Psoas muscle (tissue), 8 donors: ENCODE results near the gene PAK5. TPM values are rescaled to one million over a fixed set of nuclear protein-coding genes. Genes with fewer than 3 reads are reported as not detected.

Experiments used
- ATAC-seq, 4 donors: fragments of 200-7000 bp; cut with Tn5 transposase; one replicate each; pipeline ENCODE4 v1.9.1; 2020; ENCODE audit warnings: moderate library complexity in 3 of 4, mild to moderate bottlenecking in 2 of 4
- DNase-seq, 2 donors: peaks; one replicate each; pipeline ENCODE4 v3.0.0-alpha.2; 2020
- H3K27ac ChIP-seq: fragments of 200-600 bp; one replicate; pipeline ENCODE4 v1.8.0; 2022
- H3K27me3 ChIP-seq, 3 donors: fragments of 200-600 bp in 1 of 3; one replicate each; pipeline versions ENCODE4 v1.6.1 to v1.8.0; 2013 to 2022; ENCODE audit warnings: low read length in 2 of 3, mild to moderate bottlenecking in 2 of 3, moderate library complexity in 1 of 3; ENCODE audit not compliant: insufficient read depth in 3 of 3
- H3K36me3 ChIP-seq, 2 donors: fragments of 200-600 bp in 1 of 2; one replicate each; pipeline versions ENCODE4 v1.6.1 to v1.8.0; 2013 to 2022; ENCODE audit warnings: low read depth in 1 of 2, mild to moderate bottlenecking in 1 of 2, moderate library complexity in 1 of 2; ENCODE audit not compliant: insufficient read depth in 1 of 2
- H3K4me1 ChIP-seq: fragments of 200-600 bp; one replicate; pipeline ENCODE4 v1.8.0; 2022
- H3K4me3 ChIP-seq: fragments of 200-600 bp; one replicate; pipeline ENCODE4 v1.8.0; 2022; ENCODE audit warnings: mild to moderate bottlenecking
- H3K9me3 ChIP-seq: fragments of 200-600 bp; one replicate; pipeline ENCODE4 v1.8.0; 2022
- WGBS, 3 donors: extraction: QIAGEN DNeasy Blood & Tissue Kit; methylation state at CpG; one replicate each; pipeline versions ENCODE4 v1.1.6 to v1.1.7; 2013; 5-methylcytosine and 5-hydroxymethylcytosine counted together
- intact Hi-C, 2 donors: fragments of 100-400 bp; cut with DNase I; formaldehyde crosslinking; loops; one replicate each; pipeline versions ENCODE4 v1.11.0 to v1.14.2; 2022
- polyA plus RNA-seq, 3 donors: library from polyadenylated mRNA; stranded (reverse); fragments of 200-250 nt; gene quantifications; one replicate each; pipeline ENCODE4 v1.2.3, GENCODE V29; 2013
- total RNA-seq, 4 donors: library from RNA; stranded (reverse); fragmentation: NEBNext Ultra II Directional in 2 of 4; extraction: Animal tissue kit (Norgen Biotek cat#: 25700) in 2 of 4; gene quantifications; one replicate each; pipeline versions ENCODE4 v1.2.1 to v1.2.4, GENCODE V29; 2021 to 2023
- TF ChIP-seq, protein P1 (sequence below): fragments of 200-600 bp; IDR thresholded peaks from one replicate; pipeline ENCODE4 v1.8.0; 2022; ENCODE audit warnings: antibody characterized with exemption
- donor health status: healthy with polysubstance abuse.
- donor health status: DM: no; HTN: no; CAD: no; lungs with moderate emphysema.
- donor health status: Bipolar disorder and iron deficiency.
- donor health status: healthy.
- donor health status: DM: yes; HTN: yes; CAD: no.
- donor health status: DM: no; HTN: no; CAD: no.
- donor health status: DM: no; HTN: no; CAD: no.
- donor health status: DM: yes; HTN: yes; CAD: no.

Gene PAK5
- total and polyA plus RNA-seq, 7 donors: 0.01 TPM; not detected in 6

GRCh38 chr20:9602847-9603183 is 236.1 kb downstream of the PAK5 start:
- ATAC-seq: no peak
- no peak overlapping the region for H3K4me3 ChIP-seq
- peaks cover 0 to 12% (median 0%) of the 10 kb centered on the region in 3 donors for H3K27me3 ChIP-seq
- no peaks in the 10 kb centered on the region for H3K36me3 ChIP-seq
- no peak overlapping the region for H3K27ac ChIP-seq
- H3K9me3 ChIP-seq: no peaks in the 10 kb centered on the region
- H3K4me1 ChIP-seq: no peaks in the 10 kb centered on the region
- TF ChIP-seq, protein P1, sequence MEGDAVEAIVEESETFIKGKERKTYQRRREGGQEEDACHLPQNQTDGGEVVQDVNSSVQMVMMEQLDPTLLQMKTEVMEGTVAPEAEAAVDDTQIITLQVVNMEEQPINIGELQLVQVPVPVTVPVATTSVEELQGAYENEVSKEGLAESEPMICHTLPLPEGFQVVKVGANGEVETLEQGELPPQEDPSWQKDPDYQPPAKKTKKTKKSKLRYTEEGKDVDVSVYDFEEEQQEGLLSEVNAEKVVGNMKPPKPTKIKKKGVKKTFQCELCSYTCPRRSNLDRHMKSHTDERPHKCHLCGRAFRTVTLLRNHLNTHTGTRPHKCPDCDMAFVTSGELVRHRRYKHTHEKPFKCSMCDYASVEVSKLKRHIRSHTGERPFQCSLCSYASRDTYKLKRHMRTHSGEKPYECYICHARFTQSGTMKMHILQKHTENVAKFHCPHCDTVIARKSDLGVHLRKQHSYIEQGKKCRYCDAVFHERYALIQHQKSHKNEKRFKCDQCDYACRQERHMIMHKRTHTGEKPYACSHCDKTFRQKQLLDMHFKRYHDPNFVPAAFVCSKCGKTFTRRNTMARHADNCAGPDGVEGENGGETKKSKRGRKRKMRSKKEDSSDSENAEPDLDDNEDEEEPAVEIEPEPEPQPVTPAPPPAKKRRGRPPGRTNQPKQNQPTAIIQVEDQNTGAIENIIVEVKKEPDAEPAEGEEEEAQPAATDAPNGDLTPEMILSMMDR: no peak
- intact Hi-C loops: no loop called here
- WGBS, 3 donors: 26 to 39% (median 33%) methylated on average over 4 of the region's 4 CpGs
- DNase-seq: no peak

DNA sequence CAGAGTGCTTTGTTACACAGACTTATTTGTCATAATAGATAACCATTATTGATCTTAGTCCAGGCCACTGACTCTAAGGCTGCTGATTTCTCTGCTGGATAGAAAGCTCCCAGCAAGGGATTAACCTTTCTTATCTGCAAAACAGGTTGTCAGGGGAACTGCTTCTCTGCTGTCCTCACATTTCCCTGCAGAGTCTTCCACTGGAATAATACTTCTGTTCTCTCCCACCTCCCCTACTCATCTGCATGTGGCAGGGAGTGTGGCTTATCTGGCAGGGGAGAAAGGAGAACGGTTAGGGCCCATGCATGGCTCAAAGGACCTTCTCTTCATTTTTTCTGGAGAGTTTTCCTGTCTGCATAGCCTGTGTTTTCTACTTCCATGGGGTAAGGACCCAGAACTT is 238.3 kb downstream of the PAK5 start:
- H3K9me3 ChIP-seq: no peaks in the 10 kb centered on the region
- DNase-seq: no peak
- intact Hi-C loops: no loop called here
- ATAC-seq: no peak
- no peaks in the 10 kb centered on the region for H3K4me1 ChIP-seq
- H3K27me3 ChIP-seq: peaks cover 0 to 12% (median 0%) of the 10 kb centered on the region in 3 donors
- TF ChIP-seq, protein P1: no peak
- H3K4me3 ChIP-seq: no peak overlapping the region
- WGBS, 3 donors: 25 to 47% (median 26%) methylated on average over 1 of the region's 1 CpG
- no peaks in the 10 kb centered on the region for H3K36me3 ChIP-seq
- no peak overlapping the region for H3K27ac ChIP-seq

GRCh38 chr20:9597547-9597946 is 241.3 kb downstream of the PAK5 start:
- 68 to 75% (median 73%) methylated on average over 4 of the region's 4 CpGs for WGBS, 3 donors
- no peak overlapping the region for H3K4me3 ChIP-seq
- no peaks in the 10 kb centered on the region for H3K9me3 ChIP-seq
- no peaks in the 10 kb centered on the region for H3K36me3 ChIP-seq
- intact Hi-C loops: no loop called here
- peaks cover 0 to 12% (median 0%) of the 10 kb centered on the region in 3 donors for H3K27me3 ChIP-seq
- DNase-seq (no peak), ATAC-seq (no peak)
- TF ChIP-seq, protein P1: no peak
- no peaks in the 10 kb centered on the region for H3K4me1 ChIP-seq
- H3K27ac ChIP-seq: no peak overlapping the region

DNA sequence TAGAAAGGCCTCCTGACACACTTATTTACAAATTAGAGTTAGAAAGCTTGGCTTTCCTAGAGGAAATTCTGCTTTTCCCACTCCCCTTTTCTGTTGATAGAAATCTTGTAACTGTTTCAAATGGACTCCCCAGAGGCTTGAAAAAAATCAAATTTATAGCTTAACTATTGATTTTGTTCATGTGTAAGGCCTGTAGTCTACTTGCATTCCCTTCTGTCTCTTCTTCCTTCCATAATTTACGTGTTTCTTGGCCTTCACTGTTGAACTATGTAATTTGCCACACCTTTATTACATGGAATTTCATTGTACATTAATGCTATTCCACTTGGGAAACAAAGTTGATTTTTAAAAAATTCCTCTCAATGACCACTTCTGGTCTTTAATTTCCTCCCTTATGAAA is 243.1 kb downstream of the PAK5 start:
- ATAC-seq: no peak
- no peaks in the 10 kb centered on the region for H3K9me3 ChIP-seq
- H3K36me3 ChIP-seq: no peaks in the 10 kb centered on the region
- no peak overlapping the region for H3K4me3 ChIP-seq
- intact Hi-C loops: no loop called here
- DNase-seq: no peak
- peaks cover 0 to under 1% (median 0%) of the 10 kb centered on the region in 3 donors for H3K27me3 ChIP-seq
- TF ChIP-seq, protein P1: no peak
- no peak overlapping the region for H3K27ac ChIP-seq
- 58 to 68% (median 66%) methylated on average over 1 of the region's 1 CpG for WGBS, 3 donors
- no peaks in the 10 kb centered on the region for H3K4me1 ChIP-seq

- TF ChIP-seq, protein P1: no peak
- no peak for DNase-seq
- Histone ChIP-seq H3K4me3 (no peak overlapping the region), H3K4me1 (no peaks in the 10 kb centered on the region), H3K9me3 (no peaks in the 10 kb centered on the region), H3K27me3 (no peaks in the 10 kb centered on the region), H3K36me3 (no peaks in the 10 kb centered on the region), H3K27ac (no peak overlapping the region)
- no peak for ATAC-seq
- WGBS, 3 donors: 48 to 50% (median 48%) methylated on average over 1 of the region's 1 CpG
- intact Hi-C loops: no loop called here
These were observed 244.5 kb downstream of the PAK5 start for GRCh38 chr20:9594284-9594875.
